GM21529 (cell line): ENCODE measurements around the gene TMEM25.
A peak's percentile ranks its signal among the peaks of the same experiment; 100 is the strongest.
"Not testable (repeated sequence)": the region's sequence is repeated elsewhere in the genome, so short reads cannot be mapped to it uniquely, and the experiment has no call there.

Source experiments
- ATAC-seq: cut with Tn5 transposase; IDR thresholded peaks from one replicate; pipeline ENCODE4 v1.9.1; 2021; ENCODE audit not compliant: unreplicated experiment

Gene TMEM25

GRCh38 chr11:118532091-118532490 lies 1.1 kb downstream of the TMEM25 start:
- no peak for ATAC-seq

- no peak for ATAC-seq
These were observed 2.1 kb downstream of the TMEM25 start for GRCh38 chr11:118532852-118533768.

GRCh38 chr11:118533769-118534729 lies 3.1 kb downstream of the TMEM25 start:
- no peak for ATAC-seq

GRCh38 chr11:118535261-118535660 lies 4.3 kb downstream of the TMEM25 start:
- no peak for ATAC-seq

GRCh38 chr11:118536726-118537125 lies 5.7 kb downstream of the TMEM25 start:
- no peak for ATAC-seq

GRCh38 chr11:118537409-118537980 lies 6.5 kb downstream of the TMEM25 start:
- ATAC-seq = no peak

- no peak for ATAC-seq
These were observed 13.1 kb downstream of the TMEM25 start for GRCh38 chr11:118544010-118544646.

GRCh38 chr11:118544647-118545010 lies 13.6 kb downstream of the TMEM25 start:
- no peak for ATAC-seq

GRCh38 chr11:118545533-118545932 lies 14.5 kb downstream of the TMEM25 start:
- ATAC-seq = no peak

GRCh38 chr11:118547132-118547531 lies 16.1 kb downstream of the TMEM25 start:
- ATAC-seq = no peak

- ATAC-seq = no peak
These were observed 21.3 kb downstream of the TMEM25 start for GRCh38 chr11:118552341-118552740.

- no peak for ATAC-seq
These were observed 29.8 kb downstream of the TMEM25 start for GRCh38 chr11:118560806-118561205.

GRCh38 chr11:118565051-118565450 lies 34.1 kb downstream of the TMEM25 start:
- no peak for ATAC-seq

- no peak for ATAC-seq
These were observed 38.7 kb downstream of the TMEM25 start for GRCh38 chr11:118569670-118570069.

GRCh38 chr11:118570787-118571186 lies 39.8 kb downstream of the TMEM25 start:
- no peak for ATAC-seq

GRCh38 chr11:118571701-118572060 lies 40.7 kb downstream of the TMEM25 start:
- not testable (repeated sequence) for ATAC-seq

GRCh38 chr11:118572061-118572980 lies 41.3 kb downstream of the TMEM25 start, which contains the start of gene ARCN1:
TSS of gene ARCN1 (plus strand) at chr11:118572409. CDS start at chr11:118572548, 139 bp downstream.
- ATAC-seq = peak; percentile 80

GRCh38 chr11:118572981-118573550 lies 42.1 kb downstream of the TMEM25 start:
- peak; percentile 37 for ATAC-seq

GRCh38 chr11:118574636-118575035 lies 43.6 kb downstream of the TMEM25 start:
- ATAC-seq = no peak
